Ectodermal cell (in vitro differentiated cells): ENCODE data around the gene PRDM8.
"Not testable (repeated sequence)": the region's sequence is repeated elsewhere in the genome, so short reads cannot be mapped to it uniquely, and the experiment has no call there.

Experiments used
- H3K27ac ChIP-seq: 2 replicates; pipeline ENCODE4 v1.7.0; 2013; ENCODE audit warnings: mild to moderate bottlenecking, low read depth, low read length; ENCODE audit not compliant: insufficient read depth, poor library complexity, severe bottlenecking
- H3K27me3 ChIP-seq: 2 replicates; pipeline ENCODE4 v1.7.0; 2013; ENCODE audit warnings: mild to moderate bottlenecking, low read length; ENCODE audit not compliant: insufficient read depth, control insufficient read depth, poor library complexity, severe bottlenecking
- H3K36me3 ChIP-seq: one replicate; pipeline ENCODE4 v1.7.0; 2013; ENCODE audit warnings: low read length; ENCODE audit not compliant: control insufficient read depth, insufficient read depth
- H3K4me1 ChIP-seq: one replicate; pipeline ENCODE4 v1.7.0; 2013; ENCODE audit warnings: low read length; ENCODE audit not compliant: control insufficient read depth, insufficient read depth
- H3K4me3 ChIP-seq: 2 replicates; pipeline ENCODE4 v1.7.0; 2013; ENCODE audit warnings: low read depth, low read length, control low read depth; ENCODE audit not compliant: insufficient read depth
- H3K9me3 ChIP-seq: 2 replicates; pipeline ENCODE4 v1.7.0; 2013; ENCODE audit warnings: mild to moderate bottlenecking, low read length, moderate library complexity; ENCODE audit not compliant: control insufficient read depth
- WGBS, 2 experiments: methylation state at CpG; one replicate each; pipeline ENCODE4 v1.1.7; 2013; ENCODE audit warnings: missing lambda C conversion rate in 2 of 2; 5-methylcytosine and 5-hydroxymethylcytosine counted together

Gene PRDM8

DNA sequence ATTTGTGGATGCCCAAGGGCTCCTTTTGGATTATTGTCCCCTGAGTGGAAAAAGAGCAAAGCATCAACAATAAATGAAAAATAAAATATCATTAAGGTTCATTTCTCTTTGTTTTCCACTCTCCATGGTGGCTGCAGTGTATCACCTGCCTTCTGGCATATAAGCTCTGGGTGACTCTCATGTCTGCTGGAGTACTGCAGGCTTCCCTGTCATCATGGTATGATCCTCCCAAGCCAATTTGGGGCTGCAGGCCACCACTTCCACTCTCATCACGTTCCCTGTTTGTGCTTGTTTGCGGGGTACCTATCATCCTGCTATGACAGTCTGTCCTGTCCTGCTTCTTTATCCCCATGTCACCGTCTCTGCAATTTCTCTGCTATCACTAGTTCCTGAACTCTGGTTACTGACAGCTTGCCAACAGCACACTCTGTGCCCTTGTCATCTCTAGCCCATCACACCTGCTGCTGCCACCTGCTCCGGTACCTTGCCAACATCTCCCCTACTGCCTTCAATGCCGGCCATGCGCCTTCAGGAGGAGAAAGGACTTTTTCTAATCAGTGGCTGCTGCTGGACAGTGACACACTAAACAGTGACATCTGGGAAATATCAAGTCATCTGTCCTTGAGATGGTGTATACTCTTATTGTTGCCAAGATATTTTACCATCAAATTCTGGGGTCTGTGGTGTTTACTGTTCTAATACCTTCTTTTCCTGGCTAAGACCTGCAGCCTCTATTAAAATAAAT lies 46.1 kb downstream of the PRDM8 start:
- H3K36me3 ChIP-seq: no peaks in the 10 kb centered on the region
- no peaks in the 10 kb centered on the region for H3K4me1 ChIP-seq
- H3K9me3 ChIP-seq: no peaks in the 10 kb centered on the region
- no peak overlapping the region for H3K4me3 ChIP-seq
- H3K27ac ChIP-seq: no peak overlapping the region
- no peaks in the 10 kb centered on the region for H3K27me3 ChIP-seq
- 74 to 75% methylated on average over 6 of the region's 6 CpGs for WGBS, 2 experiments

DNA sequence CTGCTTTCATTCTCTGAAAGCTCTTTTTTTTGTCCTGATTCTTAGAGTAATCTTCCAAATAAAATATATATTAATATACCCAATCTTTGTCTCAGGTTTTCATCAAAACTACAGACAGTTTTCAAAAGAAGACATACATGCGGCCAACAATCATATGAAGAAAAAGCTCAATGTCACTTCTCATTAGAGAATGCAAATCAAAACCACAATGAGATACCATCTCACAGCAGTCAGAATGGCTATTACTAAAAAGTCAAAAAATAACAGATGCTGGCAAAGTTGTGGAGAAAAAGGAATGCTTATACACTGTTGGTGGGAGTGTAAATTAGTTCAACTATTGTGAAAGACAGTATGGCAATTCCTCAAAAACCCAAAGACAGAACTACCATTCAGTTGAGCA lies 50.2 kb downstream of the PRDM8 start:
- 76 to 86% methylated on average over 1 of the region's 1 CpG for WGBS, 2 experiments
- H3K36me3 ChIP-seq, H3K27ac ChIP-seq, H3K9me3 ChIP-seq, H3K27me3 ChIP-seq, H3K4me3 ChIP-seq, H3K4me1 ChIP-seq: not testable (repeated sequence)

DNA sequence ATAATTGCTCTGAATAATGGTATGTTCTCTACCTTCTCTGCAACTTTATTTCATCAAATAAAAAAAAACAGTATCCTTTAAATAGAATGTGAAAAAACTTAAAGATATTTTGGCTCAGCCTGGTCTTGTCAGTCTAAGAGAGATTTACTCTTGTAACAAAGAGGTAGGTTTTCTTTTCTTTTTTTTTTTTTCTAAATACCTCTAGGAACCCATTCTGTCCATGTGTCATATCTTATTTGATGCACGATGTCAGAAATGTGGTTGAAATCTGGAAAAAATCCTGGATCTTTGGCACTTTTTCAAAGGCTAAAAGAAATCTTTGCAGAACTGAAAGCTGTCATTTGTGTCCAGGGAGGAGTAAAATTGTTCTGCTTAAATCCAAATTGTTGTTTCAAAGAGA lies 51.8 kb downstream of the PRDM8 start:
- no peak overlapping the region for H3K4me3 ChIP-seq
- WGBS, 2 experiments: 94% methylated on average over 1 of the region's 1 CpG
- H3K27ac ChIP-seq: no peak overlapping the region
- no peaks in the 10 kb centered on the region for H3K36me3 ChIP-seq
- H3K9me3 ChIP-seq: no peaks in the 10 kb centered on the region
- H3K27me3 ChIP-seq: no peaks in the 10 kb centered on the region
- no peaks in the 10 kb centered on the region for H3K4me1 ChIP-seq

DNA sequence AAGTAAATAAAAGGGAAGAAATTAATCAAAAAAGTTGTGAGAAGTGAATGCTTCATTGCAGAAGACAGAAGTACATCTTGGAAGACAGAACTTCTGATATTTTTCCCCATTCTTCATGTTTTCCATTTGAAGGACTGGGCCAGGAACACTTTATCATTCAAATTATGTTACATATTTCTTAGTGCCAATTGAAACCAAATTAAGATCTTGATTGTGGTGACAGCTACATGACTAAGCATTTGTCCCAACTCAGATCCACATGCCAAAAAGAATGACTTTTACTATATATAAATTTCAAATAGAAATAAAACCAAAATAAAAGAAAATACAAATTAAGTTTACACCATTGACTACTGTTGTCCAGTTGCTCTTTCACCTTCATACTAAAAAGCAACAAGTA lies 55.1 kb downstream of the PRDM8 start:
- no peak overlapping the region for H3K4me3 ChIP-seq
- no peaks in the 10 kb centered on the region for H3K9me3 ChIP-seq
- no peak overlapping the region for H3K27ac ChIP-seq
- H3K4me1 ChIP-seq: no peaks in the 10 kb centered on the region
- no peaks in the 10 kb centered on the region for H3K36me3 ChIP-seq
- H3K27me3 ChIP-seq: peaks cover 4% of the 10 kb centered on the region

DNA sequence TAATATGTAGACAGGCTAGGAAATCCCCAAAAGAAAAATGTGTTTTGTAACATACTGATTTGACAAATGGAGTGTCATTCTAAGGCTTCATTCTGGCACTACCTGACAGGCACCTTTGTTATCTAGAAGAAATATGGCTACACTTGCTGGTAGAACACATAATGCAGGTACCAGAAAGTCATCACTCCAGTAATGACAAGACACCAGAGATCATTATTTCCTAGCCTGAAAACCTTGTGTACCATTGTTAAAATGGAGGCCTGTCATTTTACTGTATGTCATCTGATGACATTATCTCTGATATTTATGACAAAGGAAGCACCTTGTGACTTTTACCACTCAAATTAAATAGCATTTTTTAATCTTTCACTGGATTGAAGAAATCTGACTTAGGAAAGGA lies 55.6 kb downstream of the PRDM8 start:
- H3K36me3 ChIP-seq: no peaks in the 10 kb centered on the region
- no peaks in the 10 kb centered on the region for H3K9me3 ChIP-seq
- H3K4me1 ChIP-seq: no peaks in the 10 kb centered on the region
- H3K27ac ChIP-seq: no peak overlapping the region
- peaks cover 4% of the 10 kb centered on the region for H3K27me3 ChIP-seq
- H3K4me3 ChIP-seq: no peak overlapping the region

DNA sequence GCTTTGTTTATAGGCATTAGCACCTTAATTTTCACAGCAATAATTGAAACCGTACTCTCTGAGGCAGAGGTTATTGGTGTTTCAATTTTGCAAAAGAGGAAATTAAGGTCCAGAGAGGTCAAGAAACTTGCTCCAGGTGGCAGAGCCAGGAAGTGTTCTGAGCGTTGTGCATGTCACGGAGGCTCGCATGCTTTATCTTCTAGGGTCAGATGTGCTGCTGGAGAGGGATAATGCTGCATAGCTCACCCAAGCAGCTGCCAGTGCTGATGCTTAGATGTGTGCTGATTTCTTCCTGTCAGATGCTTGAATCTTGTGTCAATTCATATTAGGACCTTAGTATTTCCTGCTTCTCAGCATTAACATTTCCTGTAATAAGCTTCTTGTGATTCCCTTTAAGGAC lies 56.2 kb downstream of the PRDM8 start:
- Histone ChIP-seq H3K27ac (no peak overlapping the region), H3K4me3 (no peak overlapping the region), H3K9me3 (no peaks in the 10 kb centered on the region), H3K4me1 (no peaks in the 10 kb centered on the region), H3K27me3 (peaks cover 4% of the 10 kb centered on the region), H3K36me3 (no peaks in the 10 kb centered on the region)
- 78 to 90% methylated on average over 4 of the region's 4 CpGs for WGBS, 2 experiments
